Frontal cortex (tissue), 4 donors: ENCODE results near the gene LRRC4C. TPM values are rescaled to one million over a fixed set of nuclear protein-coding genes. Genes with fewer than 3 reads are reported as not detected.
"Not testable (repeated sequence)": the region's sequence is repeated elsewhere in the genome, so short reads cannot be mapped to it uniquely, and the experiment has no call there.

Experiments
- DNase-seq, 2 donors: peaks; one replicate each; pipeline ENCODE4 v3.0.0; 2012; ENCODE audit warnings: low spot score in 2 of 2
- FAIRE-seq: peaks from 2 replicates; lab custom pipeline; 2012; peaks lifted over from hg19 to GRCh38; lab: Jason Lieb, UNC
- total RNA-seq: library from RNA; depleted of rRNA; stranded (reverse); fragments of >200 nt; gene quantifications from one replicate; pipeline ENCODE4 v1.2.3, GENCODE V29; 2014
- donor health status: control.
- donor health status: control.
- donor health status: control.

The LRRC4C gene
- total RNA-seq, 1 donor from 2014 or later: 90.5 TPM

- FAIRE-seq (no peak), DNase-seq (no peak)
Observed at GRCh38 chr11:40236526-40236925, 1222.9 kb downstream of the LRRC4C start.

GRCh38 chr11:40235841-40236240 lies 1223.6 kb downstream of the LRRC4C start:
- no peak for FAIRE-seq
- DNase-seq: no peak

- no peak for FAIRE-seq
Observed at GRCh38 chr11:40230821-40231220, 1228.6 kb downstream of the LRRC4C start.

GRCh38 chr11:40228662-40229061 lies 1230.8 kb downstream of the LRRC4C start:
- FAIRE-seq (no peak), DNase-seq (no peak)

More at GRCh38 chr11:40230821-40231220, 1228.6 kb downstream of the LRRC4C start:
- DNase-seq: no peak

- no peak for DNase-seq
- FAIRE-seq: no peak
Observed at GRCh38 chr11:40227730-40228129, 1231.7 kb downstream of the LRRC4C start.

GRCh38 chr11:40226654-40227053 lies 1232.8 kb downstream of the LRRC4C start:
- DNase-seq (no peak), FAIRE-seq (no peak)

GRCh38 chr11:40223596-40224330 lies 1235.7 kb downstream of the LRRC4C start:
- DNase-seq (no peak), FAIRE-seq (no peak)

- FAIRE-seq: no peak
Observed at GRCh38 chr11:40219401-40219800, 1240.1 kb downstream of the LRRC4C start.

GRCh38 chr11:40215556-40215955 lies 1243.9 kb downstream of the LRRC4C start:
- FAIRE-seq: no peak

More at GRCh38 chr11:40219401-40219800, 1240.1 kb downstream of the LRRC4C start:
- DNase-seq: no peak

GRCh38 chr11:40207416-40207815 lies 1252.0 kb downstream of the LRRC4C start:
- FAIRE-seq (no peak), DNase-seq (no peak)

More at GRCh38 chr11:40215556-40215955, 1243.9 kb downstream of the LRRC4C start:
- DNase-seq: peak in 1 of 2 donors; percentile 2

- FAIRE-seq (no peak), DNase-seq (no peak)
Observed at GRCh38 chr11:40204228-40204627, 1255.2 kb downstream of the LRRC4C start.

GRCh38 chr11:40203606-40204005 lies 1255.8 kb downstream of the LRRC4C start:
- FAIRE-seq: no peak

GRCh38 chr11:40202589-40203270 lies 1256.7 kb downstream of the LRRC4C start:
- FAIRE-seq (no peak), DNase-seq (no peak)

More at GRCh38 chr11:40203606-40204005, 1255.8 kb downstream of the LRRC4C start:
- DNase-seq: no peak

GRCh38 chr11:40192590-40192989 lies 1266.9 kb downstream of the LRRC4C start:
- not testable (repeated sequence) for FAIRE-seq, DNase-seq

GRCh38 chr11:40190294-40190693 lies 1269.2 kb downstream of the LRRC4C start:
- no peak for FAIRE-seq
- no peak for DNase-seq

GRCh38 chr11:40188848-40189247 lies 1270.6 kb downstream of the LRRC4C start:
- DNase-seq: no peak

GRCh38 chr11:40187295-40187694 lies 1272.2 kb downstream of the LRRC4C start:
- DNase-seq: no peak
- no peak for FAIRE-seq

More at GRCh38 chr11:40188848-40189247, 1270.6 kb downstream of the LRRC4C start:
- FAIRE-seq: no peak

- FAIRE-seq (peak; percentile 49), DNase-seq (peak; percentile 10 to 12)
Observed at GRCh38 chr11:40186437-40187263, 1272.8 kb downstream of the LRRC4C start.

- DNase-seq: no peak
- FAIRE-seq: no peak
Observed at GRCh38 chr11:40185793-40186192, 1273.7 kb downstream of the LRRC4C start.
